Measurements from ENCODE around the gene BCKDK. TPM values are rescaled to one million over a fixed set of nuclear protein-coding genes. Genes with fewer than 3 reads are reported as not detected.

The BCKDK gene
- total RNA-seq, 1 experiment from 2014 or later: 58.3 TPM

- CTCF ChIA-PET: interaction anchor here (0.7 to 3.0 kb wide), 2 partner anchors 13 to 35 kb away, joined by 3 to 9 read pairs; no protein-coding TSS in a partner anchor
- TF ChIP-seq CREB1 (CRISPR knock-in tag; IDR thresholded peaks at IDR 0.05) (no peak), ATF3 (CRISPR knock-in tag; conservative IDR thresholded peaks at IDR 0.05) (no peak), ESRRA (CRISPR knock-in tag; IDR thresholded peaks at IDR 0.05; ENCODE audit: borderline replicate concordance) (no peak), ERG (CRISPR knock-in tag; IDR thresholded peaks at IDR 0.05) (no peak), ZNF423 (CRISPR knock-in tag; IDR thresholded peaks at IDR 0.05) (no peak), RELA (CRISPR knock-in tag; IDR thresholded peaks at IDR 0.05; ENCODE audit: borderline replicate concordance) (no peak), ZNF121 (CRISPR knock-in tag; IDR thresholded peaks at IDR 0.05) (no peak), E2F1 (CRISPR knock-in tag; IDR thresholded peaks at IDR 0.05) (no peak), NR1H2 (CRISPR knock-in tag; IDR thresholded peaks at IDR 0.05) (no peak), AR (CRISPR knock-in tag; IDR thresholded peaks at IDR 0.05) (no peak), RORB (CRISPR knock-in tag; IDR thresholded peaks at IDR 0.05) (no peak), CREM (CRISPR knock-in tag; IDR thresholded peaks at IDR 0.05) (no peak), JUN (CRISPR knock-in tag; IDR thresholded peaks at IDR 0.05) (no peak), FOXP4 (CRISPR knock-in tag; IDR thresholded peaks at IDR 0.05) (no peak), E2F5 (CRISPR knock-in tag; IDR thresholded peaks at IDR 0.05) (no peak), ZNF263 (CRISPR knock-in tag; IDR thresholded peaks at IDR 0.05; ENCODE audit: low read depth) (no peak), MLX (CRISPR knock-in tag; IDR thresholded peaks at IDR 0.05) (no peak)
- Mint-ChIP-seq H3K9me3 (no peaks in the 10 kb centered on the region), H3K4me1 (peaks cover 9% of the 10 kb centered on the region; the same call in 1 of the 2 replicates), H3K27me3 (ENCODE audit: low read depth) (peaks cover 4% of the 10 kb centered on the region), H3K4me3 (peak overlapping the region; percentile 74), H3K36me3 (peaks cover 23% of the 10 kb centered on the region), H3K27ac (no peak overlapping the region)
- POLR2A ChIA-PET: interaction anchor here (0.5 kb wide), 1 partner anchor 10 kb away, joined by 4 read pairs; no protein-coding TSS in a partner anchor
- DNase-seq (ENCODE audit: low spot score) (no peak), ATAC-seq (no peak)
Measured at GRCh38 chr16:31106509-31107464, 1.4 kb upstream of the BCKDK start.

All from WTC11 (cell line).